Parathyroid adenoma (tissue), 2 donors: ENCODE measurements around the gene RRP36.

Source experiments
- H2AFZ ChIP-seq: fragments of 300-600 bp; sonication (generic); one replicate; pipeline ENCODE4 v1.7.0; 2017; ENCODE audit warnings: antibody characterized with exemption, mild to moderate bottlenecking
- H3K27ac ChIP-seq: fragments of 300-600 bp; sonication (generic); one replicate; pipeline ENCODE4 v1.7.0; 2017
- H3K27me3 ChIP-seq: fragments of 300-600 bp; sonication (generic); one replicate; pipeline ENCODE4 v1.7.0; 2017; ENCODE audit warnings: low read length; ENCODE audit not compliant: control insufficient read depth, insufficient read depth
- H3K36me3 ChIP-seq: fragments of 300-600 bp; sonication (generic); one replicate; pipeline ENCODE4 v1.7.0; 2017; ENCODE audit warnings: low read length; ENCODE audit not compliant: control insufficient read depth, insufficient read depth
- H3K4me1 ChIP-seq: fragments of 300-600 bp; sonication (generic); one replicate; pipeline ENCODE4 v1.7.0; 2017; ENCODE audit warnings: control low read depth
- H3K4me2 ChIP-seq: fragments of 300-600 bp; sonication (generic); one replicate; pipeline ENCODE4 v1.7.0; 2017; ENCODE audit warnings: low read length
- H3K4me3 ChIP-seq: fragments of 300-600 bp; sonication (generic); one replicate; pipeline ENCODE4 v1.7.0; 2017; ENCODE audit warnings: low read depth, low read length
- H3K79me2 ChIP-seq: fragments of 300-600 bp; sonication (generic); one replicate; pipeline ENCODE4 v1.7.0; 2017; ENCODE audit warnings: control low read depth
- H3K9ac ChIP-seq: fragments of 300-600 bp; sonication (generic); one replicate; pipeline ENCODE4 v1.7.0; 2017; ENCODE audit warnings: mild to moderate bottlenecking
- H3K9me3 ChIP-seq: fragments of 300-600 bp; sonication (generic); one replicate; pipeline ENCODE4 v1.7.0; 2017; ENCODE audit warnings: low read length; ENCODE audit not compliant: control insufficient read depth
- CTCF ChIP-seq: fragments of 300-600 bp; sonication (generic); IDR thresholded peaks from one replicate; pipeline ENCODE4 v1.7.0; 2017; ENCODE audit warnings: antibody characterized with exemption, mild to moderate bottlenecking
- donor health status: primary hyperparathyroidism.

Gene RRP36

GRCh38 chr6:43033496-43034189 lies 12.2 kb downstream of the RRP36 start:
- H2AFZ ChIP-seq, result no peak overlapping the region
- no peaks in the 10 kb centered on the region for H3K27me3 ChIP-seq
- H3K4me2 ChIP-seq, result no peak overlapping the region
- H3K36me3 ChIP-seq, result no peaks in the 10 kb centered on the region
- no peak overlapping the region for H3K4me3 ChIP-seq
- no peaks in the 10 kb centered on the region for H3K4me1 ChIP-seq
- no peaks in the 10 kb centered on the region for H3K9me3 ChIP-seq
- H3K79me2 ChIP-seq, result no peaks in the 10 kb centered on the region
- H3K27ac ChIP-seq, result no peak overlapping the region
- no peak overlapping the region for H3K9ac ChIP-seq
- TF ChIP-seq CTCF, result no peak

DNA sequence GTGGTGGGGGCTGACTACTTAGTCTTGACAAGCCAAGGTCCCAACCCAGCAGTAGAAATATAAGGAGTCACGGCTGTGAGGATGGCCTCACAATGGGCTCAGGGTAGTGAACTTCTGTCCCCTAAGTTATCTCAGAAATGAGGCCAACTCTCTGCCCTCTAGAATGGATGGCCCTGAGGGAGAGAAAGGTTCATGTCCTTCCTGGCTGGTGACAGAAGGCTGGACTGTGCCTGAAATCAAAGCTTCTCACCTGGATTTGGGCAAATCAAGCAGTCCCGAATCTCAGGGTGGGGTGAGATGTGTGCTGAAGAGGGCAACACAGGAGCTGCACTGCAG lies 12.7 kb downstream of the RRP36 start:
- no peaks in the 10 kb centered on the region for H3K4me1 ChIP-seq
- no peaks in the 10 kb centered on the region for H3K36me3 ChIP-seq
- H3K9me3 ChIP-seq, result no peaks in the 10 kb centered on the region

GRCh38 chr6:43035495-43036194 lies 14.2 kb downstream of the RRP36 start:
- H3K9me3 ChIP-seq, result no peaks in the 10 kb centered on the region
- H3K4me2 ChIP-seq, result no peak overlapping the region
- no peak overlapping the region for H2AFZ ChIP-seq
- no peaks in the 10 kb centered on the region for H3K4me1 ChIP-seq
- no peak overlapping the region for H3K27ac ChIP-seq
- H3K4me3 ChIP-seq, result no peak overlapping the region
- no peaks in the 10 kb centered on the region for H3K36me3 ChIP-seq
- no peak for TF ChIP-seq CTCF
- no peak overlapping the region for H3K9ac ChIP-seq
- H3K79me2 ChIP-seq, result no peaks in the 10 kb centered on the region
- H3K27me3 ChIP-seq, result no peaks in the 10 kb centered on the region

More for the DNA sequence above, 12.7 kb downstream of the RRP36 start:
- Histone ChIP-seq H3K4me2 (no peak overlapping the region), H3K4me3 (no peak overlapping the region), H3K27me3 (no peaks in the 10 kb centered on the region), H3K79me2 (no peaks in the 10 kb centered on the region), H2AFZ (no peak overlapping the region), H3K27ac (no peak overlapping the region), H3K9ac (no peak overlapping the region)
- TF ChIP-seq CTCF, result no peak

DNA sequence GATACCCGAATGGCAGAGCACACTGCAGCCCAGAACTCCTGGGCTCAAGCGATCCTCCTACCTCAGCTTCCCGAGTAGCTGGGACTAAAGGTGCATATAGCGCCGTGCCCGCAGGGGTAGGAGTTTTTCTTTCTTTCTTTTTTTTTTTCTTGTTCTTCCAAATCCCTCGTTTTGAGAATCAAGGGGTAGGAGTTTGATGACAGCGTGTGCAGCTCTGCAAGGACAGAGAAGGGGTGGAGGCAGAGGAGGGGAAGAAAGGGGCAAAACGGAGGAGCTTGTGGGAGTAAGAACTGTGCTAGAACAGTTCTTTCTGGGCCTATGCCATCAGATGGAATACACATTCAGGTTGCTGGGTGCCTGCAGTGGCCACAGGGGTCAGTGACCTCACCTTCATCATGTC lies 15.3 kb downstream of the RRP36 start:
- Histone ChIP-seq H3K4me2 (no peak overlapping the region), H3K9me3 (no peaks in the 10 kb centered on the region), H3K36me3 (no peaks in the 10 kb centered on the region), H3K27me3 (no peaks in the 10 kb centered on the region), H3K9ac (no peak overlapping the region), H3K4me1 (no peaks in the 10 kb centered on the region), H3K27ac (no peak overlapping the region), H3K4me3 (no peak overlapping the region), H2AFZ (no peak overlapping the region), H3K79me2 (no peaks in the 10 kb centered on the region)
- TF ChIP-seq CTCF, result no peak

- Histone ChIP-seq H3K4me3 (no peak overlapping the region), H3K79me2 (no peaks in the 10 kb centered on the region), H3K9ac (no peak overlapping the region), H3K4me2 (no peak overlapping the region), H3K9me3 (no peaks in the 10 kb centered on the region), H3K4me1 (no peaks in the 10 kb centered on the region), H2AFZ (no peak overlapping the region), H3K36me3 (no peaks in the 10 kb centered on the region), H3K27ac (no peak overlapping the region), H3K27me3 (no peaks in the 10 kb centered on the region)
- no peak for TF ChIP-seq CTCF
Observed at GRCh38 chr6:43037197-43037596, 15.8 kb downstream of the RRP36 start.
